H9 (cell line): ENCODE measurements around the gene DXO. TPM values are rescaled to one million over a fixed set of nuclear protein-coding genes. Genes with fewer than 3 reads are reported as not detected.

Experiments
- DNase-seq: peaks from one replicate; pipeline ENCODE4 v3.0.0-alpha.2; 2017
- H2AFZ ChIP-seq: one replicate; pipeline ENCODE4 v1.6.1; 2013; ENCODE audit warnings: mild to moderate bottlenecking, low read length, control low read depth, moderate library complexity
- H2AK5ac ChIP-seq: 2 replicates; pipeline ENCODE4 v1.6.1; 2013; ENCODE audit warnings: low read length, control low read depth, mixed read lengths; ENCODE audit not compliant: insufficient read length
- H2BK120ac ChIP-seq: one replicate; pipeline ENCODE4 v1.6.1; 2013; ENCODE audit warnings: low read depth, mild to moderate bottlenecking, low read length, control low read depth, inconsistent platforms; ENCODE audit not compliant: poor library complexity, severe bottlenecking
- H2BK12ac ChIP-seq: 2 replicates; pipeline ENCODE4 v1.6.1; 2013; ENCODE audit warnings: low read length, control low read depth, mixed read lengths, low read depth; ENCODE audit not compliant: insufficient read length
- H2BK15ac ChIP-seq: 2 replicates; pipeline ENCODE4 v1.6.1; 2013; ENCODE audit warnings: low read depth, low read length, control low read depth
- H2BK20ac ChIP-seq: one replicate; pipeline ENCODE4 v1.6.1; 2013; ENCODE audit warnings: low read depth, mild to moderate bottlenecking, low read length, control low read depth, inconsistent platforms; ENCODE audit not compliant: poor library complexity, severe bottlenecking
- H2BK5ac ChIP-seq: 2 replicates; pipeline ENCODE4 v1.6.1; 2013; ENCODE audit warnings: low read length, control low read depth, mixed read lengths; ENCODE audit not compliant: insufficient read length
- H3K14ac ChIP-seq: 2 replicates; pipeline ENCODE4 v1.6.1; 2013; ENCODE audit warnings: low read length, control low read depth; ENCODE audit not compliant: insufficient read depth
- H3K18ac ChIP-seq: 2 replicates; pipeline ENCODE4 v1.6.1; 2013; ENCODE audit warnings: low read depth, mild to moderate bottlenecking, mixed read lengths, low read length, control low read depth; ENCODE audit not compliant: insufficient read length
- H3K23ac ChIP-seq: 2 replicates; pipeline ENCODE4 v1.6.1; 2013; ENCODE audit warnings: low read length, control low read depth, mixed read lengths, low read depth; ENCODE audit not compliant: insufficient read length
- H3K23me2 ChIP-seq: 2 replicates; pipeline ENCODE4 v1.6.1; 2013; ENCODE audit warnings: low read depth, mild to moderate bottlenecking, mixed read lengths, low read length, control low read depth; ENCODE audit not compliant: insufficient read length, poor library complexity, severe bottlenecking
- H3K27ac ChIP-seq: 2 replicates; pipeline ENCODE4 v1.5.1; 2013; ENCODE audit warnings: low read length, control low read depth, mixed read lengths, low read depth; ENCODE audit not compliant: insufficient read length
- H3K27me3 ChIP-seq: 2 replicates; pipeline ENCODE4 v1.6.1; 2013; ENCODE audit warnings: low read length, control low read depth, inconsistent platforms; ENCODE audit not compliant: insufficient read depth
- H3K4ac ChIP-seq: 2 replicates; pipeline ENCODE4 v1.6.1; 2013; ENCODE audit warnings: low read depth, mild to moderate bottlenecking, control low read depth, inconsistent platforms, low read length, moderate library complexity
- H3K4me1 ChIP-seq: 2 replicates; pipeline ENCODE4 v1.6.1; 2013; ENCODE audit warnings: low read length, control low read depth, inconsistent platforms; ENCODE audit not compliant: insufficient read depth
- H3K4me2 ChIP-seq: 2 replicates; pipeline ENCODE4 v1.6.1; 2013; ENCODE audit warnings: low read length, control low read depth, mixed read lengths; ENCODE audit not compliant: insufficient read length, insufficient read depth
- H3K56ac ChIP-seq: 2 replicates; pipeline ENCODE4 v1.6.1; 2013; ENCODE audit warnings: low read depth, mild to moderate bottlenecking, mixed read lengths, low read length, control low read depth; ENCODE audit not compliant: insufficient read length
- H3K79me1 ChIP-seq: 2 replicates; pipeline ENCODE4 v1.6.1; 2013; ENCODE audit warnings: low read depth, mild to moderate bottlenecking, moderate library complexity, low read length, control low read depth, inconsistent platforms; ENCODE audit not compliant: insufficient read depth, poor library complexity, severe bottlenecking
- H3K79me2 ChIP-seq: 2 replicates; pipeline ENCODE4 v1.6.1; 2013; ENCODE audit warnings: low read length, control low read depth, inconsistent platforms; ENCODE audit not compliant: insufficient read depth
- H3K9ac ChIP-seq: 2 replicates; pipeline ENCODE4 v1.6.1; 2013; ENCODE audit warnings: low read length, control low read depth, mixed read lengths; ENCODE audit not compliant: insufficient read length; ENCODE audit errors: extremely low read depth
- H3K9me3 ChIP-seq: one replicate; pipeline ENCODE4 v1.6.1; 2013; ENCODE audit warnings: low read depth, low read length, inconsistent platforms; ENCODE audit not compliant: control insufficient read depth
- H3T11ph ChIP-seq: one replicate; pipeline ENCODE4 v1.6.1; 2013; ENCODE audit warnings: mild to moderate bottlenecking, low read length, control low read depth, inconsistent platforms
- H4K20me1 ChIP-seq: one replicate; pipeline ENCODE4 v1.6.1; 2013; ENCODE audit not compliant: control insufficient read depth, insufficient read length, insufficient read depth
- H4K5ac ChIP-seq: 2 replicates; pipeline ENCODE4 v1.6.1; 2013; ENCODE audit warnings: low read depth, mild to moderate bottlenecking, mixed read lengths, low read length, control low read depth; ENCODE audit not compliant: insufficient read length
- H4K8ac ChIP-seq: replicated peaks from 2 replicates; pipeline ENCODE4 v1.6.1; 2013; ENCODE audit warnings: low read length, control low read depth, mixed read lengths, low read depth; ENCODE audit not compliant: insufficient read length
- H4K91ac ChIP-seq: 2 replicates; pipeline ENCODE4 v1.6.1; 2013; ENCODE audit warnings: low read depth, mild to moderate bottlenecking, moderate library complexity, mixed read lengths, low read length, control low read depth; ENCODE audit not compliant: insufficient read length
- H3K27ac Mint-ChIP-seq, 3 experiments: 2 replicates in 2 of 3; 3 replicates in 1 of 3; pipeline ENCODE4 v1.8.0; 2020 to 2021; ENCODE audit warnings: mixed read lengths in 3 of 3, mild to moderate bottlenecking in 1 of 3, moderate library complexity in 1 of 3
- H3K27me3 Mint-ChIP-seq: 2 replicates; pipeline ENCODE4 v1.8.0; 2021; ENCODE audit warnings: low read depth, mild to moderate bottlenecking, moderate library complexity, mixed read lengths
- H3K36me3 Mint-ChIP-seq, 3 experiments: 2 replicates in 2 of 3; 3 replicates in 1 of 3; pipeline ENCODE4 v1.8.0; 2020 to 2021; ENCODE audit warnings: low read depth in 3 of 3, mixed read lengths in 3 of 3; ENCODE audit not compliant: insufficient read depth in 1 of 3
- H3K4me1 Mint-ChIP-seq, 2 experiments: 2 replicates each; pipeline ENCODE4 v1.8.0; 2020; ENCODE audit warnings: mixed read lengths in 2 of 2
- H3K4me3 Mint-ChIP-seq, 2 experiments: 2 replicates in 1 of 2; 3 replicates in 1 of 2; pipeline ENCODE4 v1.8.0; 2020 to 2021; ENCODE audit warnings: mild to moderate bottlenecking in 2 of 2, mixed read lengths in 2 of 2, moderate library complexity in 1 of 2
- H3K9me3 Mint-ChIP-seq, 2 experiments: 2 replicates in 1 of 2; 3 replicates in 1 of 2; pipeline ENCODE4 v1.8.0; 2020; ENCODE audit warnings: mild to moderate bottlenecking in 2 of 2, mixed read lengths in 2 of 2, moderate library complexity in 1 of 2
- WGBS: extraction: QIAGEN DNeasy Blood & Tissue Kit; methylation state at CpG from one replicate; pipeline ENCODE4 v1.1.7; 2013; ENCODE audit warnings: missing lambda C conversion rate, low lambda C conversion rate, mixed read lengths; ENCODE audit not compliant: insufficient read length; ENCODE audit errors: extremely low coverage; 5-methylcytosine and 5-hydroxymethylcytosine counted together
- microRNA-seq: library from miRNA; unstranded; fragments of <30 nt; microRNA quantifications from one replicate; pipeline ENCODE4, GENCODE V29; 2020; ENCODE audit warnings: borderline microRNAs expressed
- total RNA-seq: library from RNA; stranded (reverse); gene quantifications from 2 replicates; pipeline ENCODE4 v1.2.1, GENCODE V29; 2021
- TF ChIP-seq, protein P1 (sequence below): fragments of 200-600 bp; sonication (generic); conservative IDR thresholded peaks from 3 replicates; pipeline ENCODE4 v1.8.0; 2021; ENCODE audit warnings: antibody characterized with exemption, mild to moderate bottlenecking

DXO gene
- total RNA-seq, 1 experiment from 2014 or later, result 21.6 TPM

- Histone ChIP-seq H4K91ac (no peak overlapping the region), H3K4me1 (no peaks in the 10 kb centered on the region), H3K9me3 (no peaks in the 10 kb centered on the region), H2AFZ (no peak overlapping the region), H3K14ac (no peak overlapping the region), H3K18ac (no peak overlapping the region), H3K56ac (no peak overlapping the region), H3K27me3 (no peaks in the 10 kb centered on the region), H3K4ac (no peak overlapping the region), H4K20me1 (no peaks in the 10 kb centered on the region), H3K4me2 (no peak overlapping the region), H4K8ac (no peak overlapping the region), H3K23ac (no peak overlapping the region), H2AK5ac (no peak overlapping the region), H2BK20ac (no peak overlapping the region), H3K79me1 (no peaks in the 10 kb centered on the region), H3T11ph (no peak overlapping the region), H4K5ac (no peak overlapping the region), H2BK120ac (no peak overlapping the region), H3K27ac (no peak overlapping the region), H2BK5ac (no peak overlapping the region), H3K23me2 (no peaks in the 10 kb centered on the region), H3K9ac (no peak overlapping the region), H2BK12ac (no peak overlapping the region), H3K79me2 (no peaks in the 10 kb centered on the region), H2BK15ac (no peak overlapping the region)
- TF ChIP-seq, protein P1, sequence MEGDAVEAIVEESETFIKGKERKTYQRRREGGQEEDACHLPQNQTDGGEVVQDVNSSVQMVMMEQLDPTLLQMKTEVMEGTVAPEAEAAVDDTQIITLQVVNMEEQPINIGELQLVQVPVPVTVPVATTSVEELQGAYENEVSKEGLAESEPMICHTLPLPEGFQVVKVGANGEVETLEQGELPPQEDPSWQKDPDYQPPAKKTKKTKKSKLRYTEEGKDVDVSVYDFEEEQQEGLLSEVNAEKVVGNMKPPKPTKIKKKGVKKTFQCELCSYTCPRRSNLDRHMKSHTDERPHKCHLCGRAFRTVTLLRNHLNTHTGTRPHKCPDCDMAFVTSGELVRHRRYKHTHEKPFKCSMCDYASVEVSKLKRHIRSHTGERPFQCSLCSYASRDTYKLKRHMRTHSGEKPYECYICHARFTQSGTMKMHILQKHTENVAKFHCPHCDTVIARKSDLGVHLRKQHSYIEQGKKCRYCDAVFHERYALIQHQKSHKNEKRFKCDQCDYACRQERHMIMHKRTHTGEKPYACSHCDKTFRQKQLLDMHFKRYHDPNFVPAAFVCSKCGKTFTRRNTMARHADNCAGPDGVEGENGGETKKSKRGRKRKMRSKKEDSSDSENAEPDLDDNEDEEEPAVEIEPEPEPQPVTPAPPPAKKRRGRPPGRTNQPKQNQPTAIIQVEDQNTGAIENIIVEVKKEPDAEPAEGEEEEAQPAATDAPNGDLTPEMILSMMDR, result no peak
- Mint-ChIP-seq H3K4me1 (0 out of 4 replicates have a peak, but pooled peaks cover 0 to 2% of the 10 kb centered on the region in 2 experiments), H3K27ac (no peak overlapping the region; a peak in 2 of 7 replicates), H3K9me3 (no peaks in the 10 kb centered on the region; a peak in 1 of 5 replicates), H3K36me3 (no peaks in the 10 kb centered on the region), H3K27me3 (peaks cover 3% of the 10 kb centered on the region; the same call in 1 of the 2 replicates), H3K4me3 (no peak overlapping the region)
- WGBS, result no CpG with 5 or more reads among the region's 2 CpGs
- DNase-seq, result no peak
These were observed 51.1 kb downstream of the DXO start for GRCh38 chr6:31920811-31921210.

Small RNA genes within 50 kb of the gene (microRNA-seq; reads per million reads assigned to microRNA genes)
- gene MIR1236, result not detected

Other genes with a start within 250 kb of the DXO start
- gene MPIG6B, start 248.8 kb downstream of the DXO start, total RNA-seq, result not detected in 2 replicates
- gene DDAH2, start 242.8 kb downstream of the DXO start, total RNA-seq, result 70.5 and 73.2 TPM in 2 replicates
- 265 and 266 TPM in 2 replicates for gene CLIC1, start 235.6 kb downstream of the DXO start, total RNA-seq
- 21.5 and 22.4 TPM in 2 replicates for gene MSH5, start 232.1 kb downstream of the DXO start, total RNA-seq
- gene SAPCD1, start 209.5 kb downstream of the DXO start, total RNA-seq, result 3.2 and 4.3 TPM in 2 replicates
- 2.5 TPM in 2 replicates for gene VWA7, start 194.8 kb downstream of the DXO start, total RNA-seq
- 148 and 154 TPM in 2 replicates for gene VARS1, start 176.4 kb downstream of the DXO start, total RNA-seq
- 114 and 123 TPM in 2 replicates for gene LSM2, start 165.2 kb downstream of the DXO start, total RNA-seq
- 1.6 and 2.5 TPM in 2 replicates for gene HSPA1L, start 156.9 kb downstream of the DXO start, total RNA-seq
- 51.2 and 51.7 TPM in 2 replicates for gene HSPA1A, start 156.6 kb downstream of the DXO start, total RNA-seq
- 85.1 and 90.5 TPM in 2 replicates for gene HSPA1B, start 144.4 kb downstream of the DXO start, total RNA-seq
- gene NEU1, start 109.3 kb downstream of the DXO start, total RNA-seq, result 35.1 and 36.2 TPM in 2 replicates
- 3.3 and 3.8 TPM in 2 replicates for gene SLC44A4, start 93.1 kb downstream of the DXO start, total RNA-seq
- 121 and 124 TPM in 2 replicates for gene EHMT2, start 74.4 kb downstream of the DXO start, total RNA-seq
- 31.0 and 32.7 TPM in 2 replicates for gene ZBTB12, start 70.1 kb downstream of the DXO start, total RNA-seq
- gene C2, start 44.4 kb downstream of the DXO start, total RNA-seq, result 0.66 and 0.86 TPM in 2 replicates
- gene CFB, start 26.0 kb downstream of the DXO start, total RNA-seq, result 0.31 and 0.39 TPM in 2 replicates
- 90.8 and 91.4 TPM in 2 replicates for gene NELFE, start 13.2 kb downstream of the DXO start, total RNA-seq
- 78.8 and 86.2 TPM in 2 replicates for gene SKIC2, start 13.0 kb downstream of the DXO start, total RNA-seq
- 4.3 and 5.1 TPM in 2 replicates for gene C4A, start 9.9 kb upstream of the DXO start, total RNA-seq
- 2.7 TPM in 2 replicates for gene C4B, start 42.7 kb upstream of the DXO start, total RNA-seq
- gene CYP21A2, start 66.3 kb upstream of the DXO start, total RNA-seq, result not detected in 2 replicates
- gene TNXB, start 137.2 kb upstream of the DXO start, total RNA-seq, result 5.0 and 5.2 TPM in 2 replicates
- gene ATF6B, start 156.1 kb upstream of the DXO start, total RNA-seq, result 44.0 and 45.3 TPM in 2 replicates
- gene FKBPL, start 158.2 kb upstream of the DXO start, total RNA-seq, result 10.9 and 11.1 TPM in 2 replicates
- 1.8 and 1.9 TPM in 2 replicates for gene PRRT1, start 179.8 kb upstream of the DXO start, total RNA-seq
- gene PPT2, start 182.0 kb upstream of the DXO start, total RNA-seq, result 43.1 and 46.3 TPM in 2 replicates
- 20.8 and 27.2 TPM in 2 replicates for gene EGFL8, start 192.5 kb upstream of the DXO start, total RNA-seq
- gene AGPAT1, start 203.9 kb upstream of the DXO start, total RNA-seq, result 88.8 and 89.5 TPM in 2 replicates
- 116 and 126 TPM in 2 replicates for gene RNF5, start 206.3 kb upstream of the DXO start, total RNA-seq
- gene AGER, start 212.1 kb upstream of the DXO start, total RNA-seq, result 14.3 and 17.8 TPM in 2 replicates
- gene PBX2, start 218.1 kb upstream of the DXO start, total RNA-seq, result 174 and 176 TPM in 2 replicates
- gene GPSM3, start 220.5 kb upstream of the DXO start, total RNA-seq, result 11.8 and 12.0 TPM in 2 replicates